GM06990 (cell line): Measurements from ENCODE around the gene RMDN2.

ENCODE experiments used
- DNase-seq: peaks from one replicate; pipeline ENCODE4 v3.0.0-alpha.2; 2011; ENCODE audit not compliant: insufficient read length; ENCODE audit errors: extremely low read depth
- H3K27me3 ChIP-seq: replicated peaks from 2 replicates; pipeline ENCODE4 v1.6.0; 2011; ENCODE audit warnings: low read length; ENCODE audit not compliant: control insufficient read depth, insufficient read depth
- H3K36me3 ChIP-seq: 2 replicates; pipeline ENCODE4 v1.5.1; 2011; ENCODE audit warnings: low read length; ENCODE audit not compliant: control insufficient read depth, insufficient read depth
- H3K4me3 ChIP-seq: replicated peaks from 2 replicates; pipeline ENCODE4 v1.5.1; 2011; ENCODE audit warnings: low read depth, mild to moderate bottlenecking, control low read depth, low read length
- CTCF ChIP-seq: IDR thresholded peaks from 2 replicates; pipeline ENCODE4 v1.5.1; 2011; ENCODE audit warnings: low read length, control low read depth, mild to moderate bottlenecking, inconsistent platforms; ENCODE audit not compliant: insufficient read depth, poor library complexity, severe bottlenecking

The RMDN2 gene

GRCh38 chr2:37925063-37925897, at the start of gene RMDN2:
Gene RMDN2 (plus strand): TSS chr2:37925287. CDS start chr2:37929278, 3,991 bp downstream.
- DNase-seq: peak; percentile 93
- H3K4me3 ChIP-seq: peak within 1 kb of the TSS; percentile 83
- no peaks in the 10 kb centered on the region for H3K36me3 ChIP-seq
- H3K27me3 ChIP-seq: no peaks in the 10 kb centered on the region; the same call in 1 of the 2 replicates
- TF ChIP-seq CTCF: no peak

- Histone ChIP-seq H3K27me3 (no peaks in the 10 kb centered on the region), H3K4me3 (no peak overlapping the region), H3K36me3 (no peaks in the 10 kb centered on the region)
- TF ChIP-seq CTCF: no peak
- DNase-seq: no peak
These were observed 49.6 kb upstream of the RMDN2 start for GRCh38 chr2:37875403-37875906.

- Histone ChIP-seq H3K27me3 (no peaks in the 10 kb centered on the region; the same call in 1 of the 2 replicates), H3K36me3 (no peaks in the 10 kb centered on the region), H3K4me3 (no peak overlapping the region)
- TF ChIP-seq CTCF: no peak
- no peak for DNase-seq
These were observed 48.9 kb upstream of the RMDN2 start for GRCh38 chr2:37876227-37876626.

- no peak for DNase-seq
- H3K36me3 ChIP-seq: no peaks in the 10 kb centered on the region
- no peak overlapping the region for H3K4me3 ChIP-seq
- peak; percentile 55 for TF ChIP-seq CTCF
- peaks cover 2% of the 10 kb centered on the region; the same call in 1 of the 2 replicates for H3K27me3 ChIP-seq
These were observed 47.4 kb upstream of the RMDN2 start for GRCh38 chr2:37877457-37878315.

- TF ChIP-seq CTCF: no peak
- Histone ChIP-seq H3K36me3 (no peaks in the 10 kb centered on the region), H3K27me3 (peaks cover 2% of the 10 kb centered on the region; the same call in 1 of the 2 replicates), H3K4me3 (no peak overlapping the region)
- DNase-seq: no peak
These were observed 46.6 kb upstream of the RMDN2 start for GRCh38 chr2:37878536-37878935.
